KMS-11 (cell line): Measurements from ENCODE around the gene SIGLEC11.
"Not testable (repeated sequence)": the region's sequence is repeated elsewhere in the genome, so short reads cannot be mapped to it uniquely, and the experiment has no call there.

Source experiments
- H2AFZ ChIP-seq: fragments of 200-600 bp; sonication (generic); 2 replicates; pipeline ENCODE4 v1.6.1; 2016; ENCODE audit warnings: antibody characterized with exemption, mixed run types, low read depth
- H3K27ac ChIP-seq: fragments of 200-600 bp; sonication (generic); 2 replicates; pipeline ENCODE4 v1.6.1; 2016; ENCODE audit warnings: mild to moderate bottlenecking, mixed run types
- H3K27me3 ChIP-seq: fragments of 200-600 bp; sonication (generic); 2 replicates; pipeline ENCODE4 v1.6.1; 2017; ENCODE audit warnings: mild to moderate bottlenecking, low read depth, mixed run types, moderate library complexity; ENCODE audit not compliant: insufficient read depth
- H3K36me3 ChIP-seq: fragments of 200-600 bp; sonication (generic); 2 replicates; pipeline ENCODE4 v1.6.1; 2017; ENCODE audit warnings: mild to moderate bottlenecking, mixed run types; ENCODE audit not compliant: insufficient read depth
- H3K4me1 ChIP-seq: fragments of 200-600 bp; sonication (generic); 2 replicates; pipeline ENCODE4 v1.6.1; 2016; ENCODE audit warnings: mild to moderate bottlenecking, low read depth, mixed run types; ENCODE audit not compliant: poor library complexity, severe bottlenecking
- H3K4me2 ChIP-seq: fragments of 200-600 bp; sonication (generic); 2 replicates; pipeline ENCODE4 v1.7.0; 2016; ENCODE audit warnings: mild to moderate bottlenecking, mixed run types
- H3K4me3 ChIP-seq: fragments of 200-600 bp; sonication (generic); IDR thresholded peaks from 2 replicates; pipeline ENCODE4 v1.6.1; 2017; ENCODE audit warnings: low read depth, low read length, mixed read lengths; ENCODE audit not compliant: insufficient read depth
- H3K79me2 ChIP-seq: fragments of 200-600 bp; sonication (generic); 2 replicates; pipeline ENCODE4 v1.6.1; 2016; ENCODE audit warnings: low read depth, mixed run types; ENCODE audit not compliant: insufficient read depth
- H3K9ac ChIP-seq: fragments of 200-600 bp; sonication (generic); 2 replicates; pipeline ENCODE4 v1.6.1; 2016; ENCODE audit warnings: mild to moderate bottlenecking, mixed run types
- H4K20me1 ChIP-seq: fragments of 200-600 bp; sonication (generic); 2 replicates; pipeline ENCODE4 v1.6.1; 2016; ENCODE audit warnings: mild to moderate bottlenecking, mixed run types; ENCODE audit not compliant: insufficient read depth
- TF ChIP-seq, protein P1 (sequence below): fragments of 200-600 bp; sonication (generic); conservative IDR thresholded peaks from 2 replicates; pipeline ENCODE4 v1.6.1; 2017; ENCODE audit warnings: low read depth, mild to moderate bottlenecking, antibody characterized with exemption, low read length, moderate library complexity, mixed read lengths

SIGLEC11 gene

DNA sequence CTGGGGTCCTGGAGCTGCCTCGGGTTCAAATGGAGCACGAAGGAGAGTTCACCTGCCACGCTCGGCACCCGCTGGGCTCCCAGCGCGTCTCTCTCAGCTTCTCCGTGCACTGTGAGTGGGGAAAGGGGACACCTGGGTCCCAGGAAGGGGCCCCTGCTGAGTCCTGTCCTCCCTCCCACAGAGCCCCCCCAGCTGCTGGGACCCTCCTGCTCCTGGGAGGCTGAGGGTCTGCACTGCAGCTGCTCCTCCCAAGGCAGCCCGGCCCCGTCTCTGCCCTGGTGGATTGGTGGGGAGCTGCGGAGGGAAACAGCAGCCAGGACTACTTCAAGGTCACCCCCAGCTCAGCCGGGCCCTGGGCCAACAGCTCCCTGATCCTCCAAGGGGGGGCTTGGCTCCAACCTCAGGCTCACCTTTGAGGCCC is 11.0 kb upstream of the SIGLEC11 start:
- H3K27me3 ChIP-seq, result peaks cover 10% of the 10 kb centered on the region; the same call in 1 of the 2 replicates
- TF ChIP-seq, protein P1, sequence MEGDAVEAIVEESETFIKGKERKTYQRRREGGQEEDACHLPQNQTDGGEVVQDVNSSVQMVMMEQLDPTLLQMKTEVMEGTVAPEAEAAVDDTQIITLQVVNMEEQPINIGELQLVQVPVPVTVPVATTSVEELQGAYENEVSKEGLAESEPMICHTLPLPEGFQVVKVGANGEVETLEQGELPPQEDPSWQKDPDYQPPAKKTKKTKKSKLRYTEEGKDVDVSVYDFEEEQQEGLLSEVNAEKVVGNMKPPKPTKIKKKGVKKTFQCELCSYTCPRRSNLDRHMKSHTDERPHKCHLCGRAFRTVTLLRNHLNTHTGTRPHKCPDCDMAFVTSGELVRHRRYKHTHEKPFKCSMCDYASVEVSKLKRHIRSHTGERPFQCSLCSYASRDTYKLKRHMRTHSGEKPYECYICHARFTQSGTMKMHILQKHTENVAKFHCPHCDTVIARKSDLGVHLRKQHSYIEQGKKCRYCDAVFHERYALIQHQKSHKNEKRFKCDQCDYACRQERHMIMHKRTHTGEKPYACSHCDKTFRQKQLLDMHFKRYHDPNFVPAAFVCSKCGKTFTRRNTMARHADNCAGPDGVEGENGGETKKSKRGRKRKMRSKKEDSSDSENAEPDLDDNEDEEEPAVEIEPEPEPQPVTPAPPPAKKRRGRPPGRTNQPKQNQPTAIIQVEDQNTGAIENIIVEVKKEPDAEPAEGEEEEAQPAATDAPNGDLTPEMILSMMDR, result no peak
- H3K36me3 ChIP-seq, result no peaks in the 10 kb centered on the region

DNA sequence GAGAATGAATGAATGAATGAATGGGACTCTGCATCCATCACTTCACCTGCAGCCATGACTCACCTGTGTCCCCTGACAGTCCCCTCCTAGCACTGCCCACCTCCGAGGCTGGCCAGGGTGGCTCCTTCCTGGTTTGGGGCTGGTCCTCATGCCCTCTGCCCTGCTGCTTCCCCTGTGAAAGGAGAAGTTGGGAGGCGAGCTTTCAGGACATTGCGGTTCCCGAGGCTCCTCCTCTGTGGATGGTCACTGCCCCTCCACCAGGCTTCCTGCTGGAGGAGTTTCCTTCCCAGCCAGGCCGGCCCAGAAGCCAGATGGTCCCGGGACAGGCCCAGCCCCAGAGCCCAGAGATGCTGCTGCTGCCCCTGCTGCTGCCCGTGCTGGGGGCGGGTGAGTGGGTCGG is 8.4 kb upstream of the SIGLEC11 start:
- H4K20me1 ChIP-seq, H3K36me3 ChIP-seq, H3K4me2 ChIP-seq, H3K79me2 ChIP-seq, H3K4me1 ChIP-seq, H3K27ac ChIP-seq, H3K4me3 ChIP-seq, H2AFZ ChIP-seq, H3K9ac ChIP-seq: not testable (repeated sequence)
- H3K27me3 ChIP-seq, result peaks cover 23% of the 10 kb centered on the region; the same call in 1 of the 2 replicates

More for the DNA sequence above, 11.0 kb upstream of the SIGLEC11 start:
- Histone ChIP-seq H3K4me1 (no peaks in the 10 kb centered on the region), H2AFZ (no peak overlapping the region), H3K79me2 (no peaks in the 10 kb centered on the region), H3K4me2 (no peak overlapping the region), H4K20me1 (no peaks in the 10 kb centered on the region), H3K9ac (no peak overlapping the region), H3K27ac (no peak overlapping the region), H3K4me3 (no peak overlapping the region)

DNA sequence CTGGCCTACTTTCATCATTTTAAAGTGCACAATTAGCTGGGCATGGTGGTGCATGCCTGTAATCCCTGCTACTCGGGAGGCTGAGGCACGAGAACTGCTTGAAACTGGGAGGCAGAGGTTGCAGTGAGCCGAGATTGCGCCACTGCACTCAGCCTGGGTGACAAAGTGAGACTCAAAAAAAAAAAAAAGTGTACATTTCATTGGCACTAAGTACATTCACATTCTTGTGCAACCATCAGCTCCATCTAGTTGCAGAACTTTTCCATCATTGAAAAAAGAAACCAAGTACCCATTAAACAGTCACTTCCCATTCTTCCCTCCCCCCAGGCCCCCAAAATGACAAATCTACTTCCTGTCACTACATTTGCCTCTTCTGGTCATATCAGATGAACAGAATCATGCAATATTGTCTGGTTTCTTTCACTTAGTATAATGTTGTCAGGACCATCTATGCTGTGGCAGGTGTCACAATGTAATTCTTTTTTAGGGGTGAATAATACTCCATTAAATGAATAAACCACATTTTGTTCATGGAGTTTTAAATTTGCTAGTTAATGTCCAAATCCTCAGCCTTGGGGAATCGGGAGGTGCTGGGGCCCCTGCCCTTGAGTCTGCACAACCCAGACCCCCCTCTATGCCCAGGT is 7.4 kb upstream of the SIGLEC11 start:
- Histone ChIP-seq H3K9ac (no peak overlapping the region), H3K27ac (no peak overlapping the region), H3K4me2 (no peak overlapping the region), H3K27me3 (peaks cover 32% of the 10 kb centered on the region), H3K4me3 (no peak overlapping the region), H2AFZ (no peak overlapping the region), H4K20me1 (no peaks in the 10 kb centered on the region), H3K36me3 (no peaks in the 10 kb centered on the region), H3K79me2 (no peaks in the 10 kb centered on the region), H3K4me1 (no peaks in the 10 kb centered on the region)
- TF ChIP-seq, protein P1, result no peak

DNA sequence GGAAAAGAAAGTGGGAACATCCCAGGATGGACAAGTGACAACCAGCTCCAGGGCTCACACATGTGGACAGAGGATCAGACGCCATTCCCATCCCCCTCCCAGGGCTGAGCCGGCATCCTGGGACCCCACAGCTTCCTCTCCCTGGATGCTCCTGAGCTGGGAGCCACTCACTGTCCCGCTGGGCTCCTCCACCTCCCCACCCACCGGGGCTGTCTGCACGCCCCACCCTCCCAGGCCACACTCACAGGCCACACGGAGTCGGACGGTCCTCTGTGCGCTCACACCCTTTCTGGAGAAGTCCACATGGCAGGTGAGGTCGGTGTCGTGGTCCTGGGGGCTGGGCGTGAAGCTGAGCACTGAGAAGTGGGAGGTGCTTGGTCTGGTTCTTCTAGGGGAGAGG is 1.1 kb downstream of the SIGLEC11 start:
- not testable (repeated sequence) for H4K20me1 ChIP-seq, H3K4me1 ChIP-seq, H3K9ac ChIP-seq, H3K27ac ChIP-seq, H3K79me2 ChIP-seq, H2AFZ ChIP-seq, H3K4me3 ChIP-seq, H3K36me3 ChIP-seq, H3K4me2 ChIP-seq
- peaks cover 48% of the 10 kb centered on the region for H3K27me3 ChIP-seq

DNA sequence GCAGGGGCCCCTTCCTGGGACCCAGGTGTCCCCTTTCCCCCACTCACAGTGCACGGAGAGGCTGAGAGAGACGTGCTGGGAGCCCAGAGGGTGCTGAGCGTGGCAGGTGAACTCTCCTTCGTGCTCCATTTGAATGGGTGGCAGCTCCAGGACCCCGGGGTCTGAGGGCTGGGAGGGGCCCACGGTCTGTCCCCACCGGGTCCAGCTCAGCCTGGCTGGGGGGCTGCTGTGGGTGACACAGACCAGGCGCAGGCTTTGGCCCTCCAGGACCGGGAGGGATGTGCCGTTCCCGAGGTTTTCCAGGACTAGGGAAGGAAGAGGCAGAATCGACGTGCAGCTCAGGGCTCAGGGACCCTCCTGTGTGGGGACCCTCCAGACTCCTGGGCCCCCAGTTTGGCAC is 2.4 kb downstream of the SIGLEC11 start:
- H3K9ac ChIP-seq, H4K20me1 ChIP-seq, H3K4me2 ChIP-seq, H3K27ac ChIP-seq, H3K36me3 ChIP-seq, H3K79me2 ChIP-seq, H3K4me3 ChIP-seq, H3K4me1 ChIP-seq, H2AFZ ChIP-seq: not testable (repeated sequence)
- H3K27me3 ChIP-seq, result peaks cover 48% of the 10 kb centered on the region

DNA sequence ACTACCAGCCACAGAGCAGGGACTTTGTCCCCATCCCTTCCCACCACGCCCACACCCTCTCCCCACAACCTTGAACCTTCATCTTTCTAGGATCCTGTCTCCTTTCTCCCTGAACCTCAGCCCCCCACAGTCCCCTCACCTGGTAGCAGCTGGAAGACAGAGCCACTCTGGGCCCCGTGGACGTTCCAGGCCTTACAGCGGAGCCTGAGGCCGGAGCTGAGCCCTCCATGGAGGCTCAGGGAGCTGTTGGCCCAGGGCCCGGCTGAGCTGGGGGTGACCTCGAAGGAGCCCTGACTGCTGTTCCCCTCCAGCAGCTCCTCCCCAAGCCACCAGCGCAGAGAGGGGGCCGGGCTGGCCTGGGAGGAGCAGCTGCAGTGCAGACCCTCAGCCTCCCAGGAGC is 2.8 kb downstream of the SIGLEC11 start:
- H4K20me1 ChIP-seq, H3K9ac ChIP-seq, H3K4me2 ChIP-seq: not testable (repeated sequence)

More for the DNA sequence above, 2.8 kb downstream of the SIGLEC11 start:
- H3K4me1 ChIP-seq, H2AFZ ChIP-seq, H3K27ac ChIP-seq, H3K79me2 ChIP-seq, H3K4me3 ChIP-seq, H3K36me3 ChIP-seq: not testable (repeated sequence)
- peaks cover 48% of the 10 kb centered on the region for H3K27me3 ChIP-seq
